Measurements from ENCODE around the gene ATP2B3. TPM values are rescaled to one million over a fixed set of nuclear protein-coding genes. Genes with fewer than 3 reads are reported as not detected.

ATP2B3 gene
- total RNA-seq, 4 donors from 2014 or later, result not detected

DNA sequence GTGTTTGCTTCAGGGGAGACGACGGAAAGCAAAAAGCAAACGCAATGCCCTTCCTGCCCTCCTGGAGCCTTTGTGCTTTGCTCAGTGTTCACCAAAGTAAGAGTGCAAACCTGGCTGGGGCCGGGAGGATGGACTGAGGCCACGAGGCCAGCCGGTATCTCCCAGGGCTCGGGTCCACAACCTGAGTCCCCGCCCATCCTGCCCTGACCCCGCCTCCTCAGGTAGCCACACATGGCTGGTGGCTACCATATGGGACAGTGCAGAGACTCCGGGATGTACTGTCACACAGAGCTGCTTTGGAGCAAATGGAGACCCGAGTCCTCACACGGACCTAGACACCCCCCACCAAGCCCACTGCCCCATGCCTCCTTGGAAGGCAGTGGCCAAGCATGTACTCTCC is 4.8 kb downstream of the ATP2B3 start:
- Histone ChIP-seq H3K4me3 (no peak overlapping the region), H3K4me1 (no peaks in the 10 kb centered on the region), H3K9me3 (no peaks in the 10 kb centered on the region), H3K27ac (no peak overlapping the region), H3K27me3 (peaks cover 3 to 44% (median 40%) of the 10 kb centered on the region in 3 donors), H3K36me3 (no peaks in the 10 kb centered on the region)
- in situ Hi-C loops (cut with MboI; ENCODE audit: low sequenced_read_pairs in 4 of 4) (loop anchor here in 2 of 4 donors (25.0 kb wide), 1 partner anchor 560 kb away; no protein-coding TSS in a partner anchor), intact Hi-C loops (cut with DNase I; ENCODE audit: low total_unique reads) (no loop called here)
- DNase-seq, result no peak
- no peak for TF ChIP-seq CTCF (IDR thresholded peaks at IDR 0.05 in 4 of 5, conservative IDR thresholded peaks at IDR 0.05 in 1 of 5)
- no peak for TF ChIP-seq POLR2A (IDR thresholded peaks at IDR 0.05)
- ATAC-seq, result no peak

DNA sequence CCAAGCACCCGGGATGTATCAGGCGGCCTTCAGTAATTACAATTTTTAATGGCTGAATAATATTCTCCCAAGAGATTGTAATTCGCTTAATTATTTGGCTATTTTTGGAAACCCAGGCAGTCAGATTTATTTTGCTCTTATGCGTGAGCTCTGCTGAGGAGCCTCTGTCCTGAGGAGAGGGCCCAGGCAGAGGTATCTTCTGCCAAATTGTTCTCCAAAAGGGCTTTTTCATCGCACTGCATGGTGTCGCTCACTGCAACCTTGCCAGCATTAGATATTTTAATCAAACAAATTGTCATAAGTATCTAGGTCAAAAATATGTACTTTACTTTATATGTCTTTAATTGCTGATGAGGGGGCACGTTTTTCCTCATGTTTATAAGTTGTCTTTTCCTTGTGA is 5.8 kb downstream of the ATP2B3 start:
- intact Hi-C loops (cut with DNase I; ENCODE audit: low total_unique reads), result no loop called here
- no peak for DNase-seq

DNA sequence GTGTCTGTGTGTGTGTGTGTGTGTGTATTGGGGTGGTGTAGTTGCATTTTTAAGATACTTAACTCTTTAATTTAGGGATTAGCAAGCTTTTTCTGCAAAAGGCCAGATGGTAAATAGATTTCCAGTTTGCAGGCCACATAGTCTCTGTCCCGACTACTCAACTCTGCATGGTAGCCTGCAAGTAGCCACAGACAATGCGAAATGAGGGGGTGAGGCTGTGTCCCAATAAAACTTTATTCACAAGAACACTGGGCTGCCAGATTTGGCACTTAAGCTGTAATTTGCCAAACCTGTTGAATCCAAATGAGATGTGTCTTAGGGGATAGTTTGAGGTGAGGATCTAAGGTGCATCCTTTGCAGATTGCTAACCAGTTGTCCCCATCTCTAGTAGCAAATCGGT is 6.8 kb downstream of the ATP2B3 start:
- Histone ChIP-seq H3K4me3 (no peak overlapping the region), H3K36me3 (no peaks in the 10 kb centered on the region), H3K9me3 (no peaks in the 10 kb centered on the region), H3K27ac (no peak overlapping the region), H3K4me1 (no peaks in the 10 kb centered on the region), H3K27me3 (peaks cover 0 to 34% (median 31%) of the 10 kb centered on the region in 3 donors)
- intact Hi-C loops (cut with DNase I; ENCODE audit: low total_unique reads), result no loop called here
- in situ Hi-C loops (cut with MboI; ENCODE audit: low sequenced_read_pairs in 4 of 4), result loop anchor here in 2 of 4 donors (25.0 kb wide), 1 partner anchor 562 kb away; no protein-coding TSS in a partner anchor
- TF ChIP-seq CTCF (IDR thresholded peaks at IDR 0.05 in 4 of 5, conservative IDR thresholded peaks at IDR 0.05 in 1 of 5) (no peak), POLR2A (IDR thresholded peaks at IDR 0.05) (no peak)
- DNase-seq (no peak), ATAC-seq (no peak)

More for the DNA sequence above, 5.8 kb downstream of the ATP2B3 start:
- Histone ChIP-seq H3K27ac (no peak overlapping the region), H3K9me3 (no peaks in the 10 kb centered on the region), H3K27me3 (peaks cover 3 to 43% (median 40%) of the 10 kb centered on the region in 3 donors), H3K36me3 (no peaks in the 10 kb centered on the region), H3K4me3 (no peak overlapping the region), H3K4me1 (no peaks in the 10 kb centered on the region)
- in situ Hi-C loops (cut with MboI; ENCODE audit: low sequenced_read_pairs in 4 of 4), result loop anchor here in 2 of 4 donors (25.0 kb wide), 1 partner anchor 561 kb away; no protein-coding TSS in a partner anchor
- no peak for ATAC-seq
- no peak for TF ChIP-seq CTCF (IDR thresholded peaks at IDR 0.05 in 4 of 5, conservative IDR thresholded peaks at IDR 0.05 in 1 of 5)
- TF ChIP-seq POLR2A (IDR thresholded peaks at IDR 0.05), result no peak

- TF ChIP-seq CTCF (IDR thresholded peaks at IDR 0.05 in 4 of 5, conservative IDR thresholded peaks at IDR 0.05 in 1 of 5) (no peak), POLR2A (IDR thresholded peaks at IDR 0.05) (no peak)
- ATAC-seq (no peak), DNase-seq (no peak)
- Histone ChIP-seq H3K27ac (no peak overlapping the region), H3K36me3 (no peaks in the 10 kb centered on the region), H3K27me3 (peaks cover 0 to 23% (median 22%) of the 10 kb centered on the region in 3 donors), H3K4me1 (no peaks in the 10 kb centered on the region), H3K4me3 (no peak overlapping the region), H3K9me3 (no peaks in the 10 kb centered on the region)
- in situ Hi-C loops (cut with MboI; ENCODE audit: low sequenced_read_pairs in 4 of 4) (no loop called here), intact Hi-C loops (cut with DNase I; ENCODE audit: low total_unique reads) (no loop called here)
Measured at GRCh38 chrX:153525451-153525850, 8.0 kb downstream of the ATP2B3 start.

GRCh38 chrX:153526042-153526441 is 8.6 kb downstream of the ATP2B3 start:
- DNase-seq, result no peak
- Histone ChIP-seq H3K27ac (no peak overlapping the region), H3K9me3 (no peaks in the 10 kb centered on the region), H3K36me3 (no peaks in the 10 kb centered on the region), H3K27me3 (peaks cover 0 to 22% (median 17%) of the 10 kb centered on the region in 3 donors), H3K4me3 (no peak overlapping the region), H3K4me1 (no peaks in the 10 kb centered on the region)
- in situ Hi-C loops (cut with MboI; ENCODE audit: low sequenced_read_pairs in 4 of 4), result no loop called here
- TF ChIP-seq POLR2A (IDR thresholded peaks at IDR 0.05) (no peak), CTCF (IDR thresholded peaks at IDR 0.05 in 4 of 5, conservative IDR thresholded peaks at IDR 0.05 in 1 of 5) (no peak)
- intact Hi-C loops (cut with DNase I; ENCODE audit: low total_unique reads), result no loop called here
- ATAC-seq, result no peak
